ENCODE results near the gene SLC50A1.

DNA sequence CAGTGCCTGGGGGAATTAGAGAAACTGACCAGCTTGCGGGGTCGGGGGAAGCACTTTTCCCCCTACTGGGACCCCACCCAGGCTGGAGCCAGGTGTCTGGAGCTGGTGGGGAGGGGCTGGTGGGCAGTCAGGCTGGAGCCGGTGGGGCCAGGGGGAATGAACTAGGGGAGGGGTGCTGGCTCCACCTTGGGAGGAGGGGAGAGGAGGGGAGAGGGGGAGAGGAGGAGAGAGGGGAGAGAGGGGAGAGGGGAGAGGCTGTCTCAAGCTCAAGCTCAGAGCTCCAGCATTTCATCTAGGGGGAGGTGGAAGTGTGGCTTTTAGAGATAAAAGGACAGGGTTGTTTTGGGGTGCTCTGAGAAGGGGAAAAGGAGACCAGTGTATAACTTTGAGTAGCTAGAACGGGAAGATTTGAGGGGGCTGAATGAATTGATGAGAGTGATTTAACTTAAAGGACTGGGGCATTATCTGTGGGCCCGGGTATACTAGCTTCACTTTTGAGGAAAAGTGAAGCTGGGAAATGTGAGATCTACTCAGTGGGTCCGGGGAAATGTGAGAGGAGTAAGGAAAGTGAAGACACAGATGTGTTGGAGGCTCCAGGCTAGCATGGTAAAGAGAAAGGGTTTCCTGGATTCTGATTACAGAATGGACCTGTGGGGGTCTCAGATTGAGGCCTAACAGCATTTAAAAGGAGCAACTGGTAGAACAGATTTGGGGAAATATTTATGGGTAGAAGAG is 5.2 kb upstream of the SLC50A1 start:
- TF ChIP-seq, protein P1, sequence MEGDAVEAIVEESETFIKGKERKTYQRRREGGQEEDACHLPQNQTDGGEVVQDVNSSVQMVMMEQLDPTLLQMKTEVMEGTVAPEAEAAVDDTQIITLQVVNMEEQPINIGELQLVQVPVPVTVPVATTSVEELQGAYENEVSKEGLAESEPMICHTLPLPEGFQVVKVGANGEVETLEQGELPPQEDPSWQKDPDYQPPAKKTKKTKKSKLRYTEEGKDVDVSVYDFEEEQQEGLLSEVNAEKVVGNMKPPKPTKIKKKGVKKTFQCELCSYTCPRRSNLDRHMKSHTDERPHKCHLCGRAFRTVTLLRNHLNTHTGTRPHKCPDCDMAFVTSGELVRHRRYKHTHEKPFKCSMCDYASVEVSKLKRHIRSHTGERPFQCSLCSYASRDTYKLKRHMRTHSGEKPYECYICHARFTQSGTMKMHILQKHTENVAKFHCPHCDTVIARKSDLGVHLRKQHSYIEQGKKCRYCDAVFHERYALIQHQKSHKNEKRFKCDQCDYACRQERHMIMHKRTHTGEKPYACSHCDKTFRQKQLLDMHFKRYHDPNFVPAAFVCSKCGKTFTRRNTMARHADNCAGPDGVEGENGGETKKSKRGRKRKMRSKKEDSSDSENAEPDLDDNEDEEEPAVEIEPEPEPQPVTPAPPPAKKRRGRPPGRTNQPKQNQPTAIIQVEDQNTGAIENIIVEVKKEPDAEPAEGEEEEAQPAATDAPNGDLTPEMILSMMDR (conservative IDR thresholded peaks at IDR 0.05 in 1 of 2, IDR thresholded peaks at IDR 0.05 in 1 of 2; ENCODE audit: low read depth in 1 of 2, low read length in 2 of 2): no peak
- no peak for TF ChIP-seq EZH2 (IDR thresholded peaks at IDR 0.05; ENCODE audit: low read length, missing control alignments)
